ENCODE measurements around the gene TSR3. TPM values are rescaled to one million over a fixed set of nuclear protein-coding genes. Genes with fewer than 3 reads are reported as not detected.

Gene TSR3
- total and polyA plus RNA-seq, 12 donors: 13.7 to 258 (median 59.6) TPM

DNA sequence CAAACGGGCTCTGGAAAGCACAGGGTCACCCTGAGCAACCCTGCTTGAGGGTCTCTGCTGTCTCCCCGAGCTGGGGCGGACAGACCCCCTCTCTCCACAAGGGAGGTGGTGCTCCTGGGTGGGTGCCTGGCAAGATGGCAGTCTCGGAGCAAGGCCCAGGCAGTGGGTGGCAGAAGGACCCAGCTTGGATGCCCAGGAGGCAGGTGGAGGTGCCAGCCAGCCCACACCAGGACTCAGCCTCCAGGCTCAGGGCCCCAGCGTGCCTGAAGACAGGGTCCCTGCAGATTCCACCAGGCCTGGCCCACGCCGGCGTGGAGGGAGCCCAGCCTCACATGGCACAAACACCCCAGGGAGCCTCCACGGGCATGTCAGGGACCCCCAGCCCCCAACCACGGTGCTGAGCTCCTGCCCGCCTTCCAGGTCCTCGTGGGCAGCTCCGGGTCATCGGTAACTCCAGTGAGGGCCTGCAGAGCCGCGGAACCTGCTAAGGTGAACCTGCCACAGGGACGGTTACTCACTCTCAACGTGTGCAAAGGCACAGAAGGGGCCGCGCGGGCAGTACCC lies 42.0 kb upstream of the TSR3 start:
- peaks cover 0 to 66% of the 10 kb centered on the region in 2 donors for H3K36me3 ChIP-seq (replicated peaks in 1 of 2)
- H3K9me3 ChIP-seq (replicated peaks in 1 of 3): no peaks in the 10 kb centered on the region
- no peak for DNase-seq
- no peak overlapping the region for H3K27ac ChIP-seq
- no peaks in the 10 kb centered on the region for H3K27me3 ChIP-seq
- WGBS, 4 donors: 94 to 95% (median 95%) methylated on average over 8 to 21 of the region's 21 CpGs
- H3K4me3 ChIP-seq: no peak overlapping the region
- TF ChIP-seq, protein P1, sequence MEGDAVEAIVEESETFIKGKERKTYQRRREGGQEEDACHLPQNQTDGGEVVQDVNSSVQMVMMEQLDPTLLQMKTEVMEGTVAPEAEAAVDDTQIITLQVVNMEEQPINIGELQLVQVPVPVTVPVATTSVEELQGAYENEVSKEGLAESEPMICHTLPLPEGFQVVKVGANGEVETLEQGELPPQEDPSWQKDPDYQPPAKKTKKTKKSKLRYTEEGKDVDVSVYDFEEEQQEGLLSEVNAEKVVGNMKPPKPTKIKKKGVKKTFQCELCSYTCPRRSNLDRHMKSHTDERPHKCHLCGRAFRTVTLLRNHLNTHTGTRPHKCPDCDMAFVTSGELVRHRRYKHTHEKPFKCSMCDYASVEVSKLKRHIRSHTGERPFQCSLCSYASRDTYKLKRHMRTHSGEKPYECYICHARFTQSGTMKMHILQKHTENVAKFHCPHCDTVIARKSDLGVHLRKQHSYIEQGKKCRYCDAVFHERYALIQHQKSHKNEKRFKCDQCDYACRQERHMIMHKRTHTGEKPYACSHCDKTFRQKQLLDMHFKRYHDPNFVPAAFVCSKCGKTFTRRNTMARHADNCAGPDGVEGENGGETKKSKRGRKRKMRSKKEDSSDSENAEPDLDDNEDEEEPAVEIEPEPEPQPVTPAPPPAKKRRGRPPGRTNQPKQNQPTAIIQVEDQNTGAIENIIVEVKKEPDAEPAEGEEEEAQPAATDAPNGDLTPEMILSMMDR (IDR thresholded peaks at IDR 0.05): no peak
- TF ChIP-seq POLR2A (IDR thresholded peaks at IDR 0.05): no peak
- intact Hi-C loops (cut with DNase I): no loop called here
- no peaks in the 10 kb centered on the region for H3K4me1 ChIP-seq (replicated peaks in 1 of 2)

DNA sequence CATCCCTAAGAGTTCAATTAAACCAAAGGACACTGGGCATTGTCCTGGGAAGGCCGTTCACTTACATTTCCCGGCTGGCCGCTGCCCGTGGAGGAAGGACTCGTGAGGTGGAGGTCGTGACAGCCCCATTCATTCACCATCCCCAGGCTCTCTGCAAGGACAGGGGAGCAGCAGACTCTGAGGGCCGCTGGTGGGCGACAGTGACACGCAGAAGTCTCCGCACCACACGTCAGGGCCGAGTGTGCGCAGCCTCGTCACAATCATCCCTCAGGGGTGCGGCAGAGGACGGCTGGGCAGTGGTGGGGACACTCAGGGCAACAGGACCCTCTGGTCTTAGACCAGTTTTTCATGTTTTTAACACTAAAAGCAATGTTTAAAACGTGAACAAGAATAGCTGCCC lies 41.1 kb upstream of the TSR3 start:
- no peaks in the 10 kb centered on the region for H3K27me3 ChIP-seq
- TF ChIP-seq, protein P1 (IDR thresholded peaks at IDR 0.05): no peak
- no peak for TF ChIP-seq POLR2A (IDR thresholded peaks at IDR 0.05)
- no peak for DNase-seq
- WGBS, 4 donors: 90 to 93% (median 92%) methylated on average over 16 to 17 of the region's 17 CpGs
- H3K9me3 ChIP-seq (replicated peaks in 1 of 3): no peaks in the 10 kb centered on the region
- intact Hi-C loops (cut with DNase I): no loop called here
- no peak overlapping the region for H3K4me3 ChIP-seq
- no peaks in the 10 kb centered on the region for H3K4me1 ChIP-seq (replicated peaks in 1 of 2)
- H3K27ac ChIP-seq: no peak overlapping the region
- H3K36me3 ChIP-seq (replicated peaks in 1 of 2): peaks cover 0 to 57% of the 10 kb centered on the region in 2 donors

DNA sequence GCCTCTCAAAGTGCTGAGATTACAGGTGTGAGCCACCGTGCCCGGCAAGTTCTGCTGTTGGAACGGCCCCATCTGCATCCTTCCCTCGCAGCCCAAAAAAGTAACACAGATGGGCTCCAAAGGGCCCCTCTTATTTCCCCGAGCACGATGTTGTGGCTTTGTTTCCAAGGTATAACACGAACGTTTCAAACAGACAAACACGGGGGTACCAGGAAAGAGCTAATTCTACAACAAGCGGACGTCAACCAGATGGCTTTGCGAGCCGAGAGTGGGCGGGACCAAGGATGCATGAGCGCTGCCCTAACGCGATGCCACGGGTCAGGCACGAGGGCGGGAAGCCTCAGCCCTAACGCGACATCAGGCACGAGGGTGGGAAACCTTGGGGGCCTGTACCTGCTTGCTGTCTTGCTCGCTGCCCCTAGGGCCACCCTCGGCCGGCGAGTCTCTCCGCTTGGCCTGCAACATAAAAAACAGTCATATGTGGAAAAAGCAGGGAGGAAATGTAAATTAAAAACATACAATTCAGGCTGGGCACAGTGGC lies 38.6 kb upstream of the TSR3 start:
- Histone ChIP-seq H3K4me1 (replicated peaks in 1 of 2) (no peaks in the 10 kb centered on the region), H3K36me3 (replicated peaks in 1 of 2) (peaks cover 0 to 48% of the 10 kb centered on the region in 2 donors), H3K9me3 (replicated peaks in 1 of 3) (no peaks in the 10 kb centered on the region), H3K27ac (no peak overlapping the region), H3K4me3 (no peak overlapping the region), H3K27me3 (no peaks in the 10 kb centered on the region)
- TF ChIP-seq, protein P1 (IDR thresholded peaks at IDR 0.05): no peak
- TF ChIP-seq POLR2A (IDR thresholded peaks at IDR 0.05): no peak
- WGBS, 4 donors: 86 to 89% (median 88%) methylated on average over 27 to 28 of the region's 28 CpGs
- no peak for DNase-seq
- intact Hi-C loops (cut with DNase I): no loop called here

DNA sequence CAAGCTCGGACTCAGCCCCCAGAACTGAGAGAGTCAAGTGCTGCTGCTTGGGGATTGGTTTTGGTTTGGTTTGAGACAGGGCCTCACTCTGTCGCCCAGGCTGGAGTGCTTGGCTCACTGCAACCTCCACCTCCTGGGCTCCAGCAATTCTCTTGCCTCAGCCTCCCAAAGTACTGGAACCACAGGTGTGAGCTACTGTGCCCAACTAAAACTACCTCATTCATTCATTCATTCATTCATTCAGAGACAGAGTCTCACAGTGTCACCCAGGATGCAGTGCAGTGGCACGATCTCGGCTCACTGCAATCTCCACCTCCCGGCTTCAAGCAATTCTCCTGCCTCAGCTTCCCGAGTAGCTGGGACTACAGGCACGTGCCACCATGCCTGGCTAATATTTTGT lies 38.1 kb upstream of the TSR3 start:
- intact Hi-C loops (cut with DNase I): no loop called here
- no peaks in the 10 kb centered on the region for H3K27me3 ChIP-seq
- no peaks in the 10 kb centered on the region for H3K9me3 ChIP-seq (replicated peaks in 1 of 3)
- no peaks in the 10 kb centered on the region for H3K4me1 ChIP-seq (replicated peaks in 1 of 2)
- no peak overlapping the region for H3K27ac ChIP-seq
- WGBS, 4 donors: 90 to 100% (median 92%) methylated on average over 6 to 7 of the region's 7 CpGs
- peaks cover 0 to 47% of the 10 kb centered on the region in 2 donors for H3K36me3 ChIP-seq (replicated peaks in 1 of 2)
- DNase-seq: no peak
- no peak for TF ChIP-seq POLR2A (IDR thresholded peaks at IDR 0.05)
- TF ChIP-seq, protein P1 (IDR thresholded peaks at IDR 0.05): no peak
- H3K4me3 ChIP-seq: no peak overlapping the region

Measured in adrenal gland (tissue), 12 donors.